Esophagus muscularis mucosa (tissue), 4 donors: Measurements from ENCODE around the gene ELAVL3. TPM values are rescaled to one million over a fixed set of nuclear protein-coding genes. Genes with fewer than 3 reads are reported as not detected.

Experiments
- DNase-seq: peaks from one replicate; pipeline ENCODE4 v3.0.0-alpha.2; 2017; ENCODE audit errors: extremely low spot score
- H3K27ac ChIP-seq, 4 donors: fragments of 200-600 bp; sonication (generic); replicated peaks in 1 of 4; 1 replicate in 3 of 4; 2 replicates in 1 of 4; pipeline ENCODE4 v1.5.1; 2016 to 2019; ENCODE audit warnings: mild to moderate bottlenecking in 1 of 4
- H3K27me3 ChIP-seq, 4 donors: fragments of 200-600 bp; sonication (generic); one replicate each; pipeline versions ENCODE4 v1.5.1 to v1.6.0; 2016 to 2019
- H3K36me3 ChIP-seq, 4 donors: fragments of 200-600 bp; sonication (generic); one replicate each; pipeline ENCODE4 v1.5.1; 2016 to 2019
- H3K4me1 ChIP-seq, 4 donors: fragments of 200-600 bp; sonication (generic); one replicate each; pipeline ENCODE4 v1.5.1; 2016 to 2019
- H3K4me3 ChIP-seq, 4 donors: fragments of 200-600 bp; sonication (generic); 1 replicate in 2 of 4; 2 replicates in 2 of 4; pipeline ENCODE4 v1.5.1; 2016 to 2019; ENCODE audit warnings: mild to moderate bottlenecking in 4 of 4, moderate library complexity in 1 of 4
- H3K9me3 ChIP-seq, 4 donors: fragments of 200-600 bp; sonication (generic); 1 replicate in 3 of 4; 2 replicates in 1 of 4; pipeline ENCODE4 v1.5.1; 2016 to 2019
- CTCF ChIP-seq, 3 experiments: fragments of 200-600 bp in 2 of 3; fragments of 450-650 bp in 1 of 3; sonication (generic) in 2 of 3; IDR thresholded peaks; one replicate each; pipeline ENCODE4 v1.5.1; 2017 to 2019; ENCODE audit warnings: antibody characterized with exemption in 3 of 3, mild to moderate bottlenecking in 2 of 3, moderate library complexity in 1 of 3
- EP300 ChIP-seq: sonication (generic); formaldehyde crosslinking; IDR thresholded peaks from one replicate; pipeline ENCODE4 v1.6.1; 2017; ENCODE audit warnings: antibody characterized with exemption
- POLR2A ChIP-seq: fragments of 450-650 bp; IDR thresholded peaks from one replicate; pipeline ENCODE4 v1.6.1; 2017; ENCODE audit warnings: antibody characterized with exemption, moderate library complexity, mild to moderate bottlenecking, low read depth
- POLR2AphosphoS5 ChIP-seq, 2 donors: sonication (generic); formaldehyde crosslinking; IDR thresholded peaks; one replicate each; pipeline ENCODE4 v1.6.1; 2017; ENCODE audit warnings: antibody characterized with exemption in 2 of 2
- WGBS: methylation state at CpG from one replicate; pipeline ENCODE4 v1.1.5; 2018; 5-methylcytosine and 5-hydroxymethylcytosine counted together
- intact Hi-C: fragments of 100-400 bp; cut with DNase I; formaldehyde crosslinking; loops from one replicate; pipeline ENCODE4 v1.15.1; 2023
- total RNA-seq, 4 donors: library from RNA; depleted of rRNA; stranded (reverse); fragments of >200 nt; gene quantifications; one replicate each; pipeline versions ENCODE4 v1.1.0 to v1.2.1, GENCODE V29; 2016

Gene ELAVL3
- total RNA-seq, 4 donors from 2014 or later, result under 0.01 to 0.69 (median 0.31) TPM

DNA sequence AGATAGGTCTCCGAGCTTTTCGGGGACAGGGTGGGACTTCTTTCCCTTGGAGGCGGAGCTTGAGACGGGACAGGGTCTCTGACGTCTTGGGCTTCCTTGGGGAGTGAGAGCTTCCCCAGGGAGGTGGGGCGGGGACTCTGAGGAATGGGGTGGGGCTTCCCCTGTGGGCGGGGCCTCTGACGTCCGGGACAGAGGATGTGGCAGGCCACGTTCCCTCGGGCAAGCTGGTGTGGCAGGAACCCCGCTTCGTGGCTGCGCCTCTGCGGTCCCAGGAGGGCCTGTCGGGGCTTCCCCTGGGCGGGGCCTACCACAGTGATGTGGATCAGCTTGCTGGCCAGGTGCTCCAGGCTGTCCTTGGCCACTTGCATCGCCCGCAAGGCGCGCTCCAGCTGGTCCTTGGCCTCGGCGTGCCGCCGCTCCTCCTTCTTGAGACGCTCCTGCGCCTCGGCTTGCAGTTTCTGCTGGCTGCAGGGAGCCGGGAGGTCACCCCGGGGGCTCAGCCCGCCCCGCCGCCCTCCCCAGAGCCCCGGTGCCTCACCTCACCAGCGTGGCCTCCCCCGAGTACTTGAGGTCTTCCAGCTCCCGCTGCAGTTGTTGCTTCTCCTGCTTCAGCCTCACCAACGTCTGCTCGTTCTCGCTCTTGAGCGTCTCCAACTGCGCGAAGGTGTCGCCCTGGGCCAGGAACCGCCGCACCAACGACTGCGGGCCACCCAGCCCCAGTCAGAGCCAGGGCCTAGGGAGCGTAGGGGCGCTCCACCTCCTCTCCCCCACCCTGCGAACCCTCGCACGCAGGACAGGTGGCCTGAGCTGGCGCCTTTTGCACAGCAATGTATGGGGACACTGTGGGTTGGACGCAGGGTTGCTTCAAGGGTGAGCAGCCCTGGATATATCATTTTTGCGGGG, 58.4 kb downstream of the ELAVL3 start:
- Histone ChIP-seq H3K4me1 (peaks cover 38 to 56% (median 49%) of the 10 kb centered on the region in 4 donors), H3K27me3 (peaks cover 0 to 68% (median 54%) of the 10 kb centered on the region in 4 donors), H3K27ac (peak overlapping the region in 1 of 4 donors; percentile 4), H3K4me3 (peak overlapping the region; percentile 34 to 57 (median 39)), H3K9me3 (no peaks in the 10 kb centered on the region), H3K36me3 (no peaks in the 10 kb centered on the region)
- no peak for TF ChIP-seq EP300
- peak; percentile 15 to 23 for TF ChIP-seq POLR2AphosphoS5 (IDR thresholded peaks at IDR 0.05)
- TF ChIP-seq CTCF (IDR thresholded peaks at IDR 0.05), result no peak
- TF ChIP-seq POLR2A, result no peak
- intact Hi-C loops, result no loop called here
- DNase-seq, result no peak
- WGBS, result 22% methylated on average over 36 of the region's 56 CpGs

DNA sequence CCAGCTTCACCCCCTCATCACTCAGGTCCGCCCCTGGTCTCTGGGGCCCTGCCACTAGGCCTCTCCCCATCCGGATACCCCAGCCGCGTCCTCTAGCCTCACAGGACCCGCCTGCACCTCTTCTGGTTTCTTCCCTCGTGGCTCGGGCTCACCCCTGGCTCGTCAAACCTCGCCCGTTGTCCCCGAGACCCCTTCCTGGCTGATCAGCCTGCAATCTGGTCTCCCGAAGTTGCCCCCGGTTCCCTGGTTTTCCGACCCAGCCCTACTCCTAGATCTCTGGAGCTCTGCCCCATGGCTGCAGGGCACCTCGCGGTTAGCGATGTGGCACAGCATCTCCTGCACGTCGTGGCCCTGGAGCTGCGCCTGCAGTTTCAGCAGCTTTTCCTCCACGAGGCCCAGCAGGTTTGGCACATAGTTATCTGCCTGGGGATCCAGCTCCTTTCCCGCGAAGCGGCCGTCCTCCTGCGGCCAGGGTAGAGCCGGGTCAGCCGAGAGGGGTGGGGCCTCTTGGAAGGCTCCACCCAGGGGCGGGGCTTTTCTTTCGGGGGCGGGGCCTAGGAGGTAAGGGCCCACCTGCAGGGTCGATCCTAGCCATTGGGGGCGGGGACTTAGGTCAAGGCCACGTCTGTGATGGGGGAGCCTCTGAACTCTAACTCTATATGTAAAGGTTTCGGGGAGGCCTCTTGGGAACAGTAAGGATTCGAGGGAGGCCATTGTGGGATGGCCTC, 59.3 kb downstream of the ELAVL3 start:
- Histone ChIP-seq H3K4me3 (peak overlapping the region; percentile 42 to 57 (median 42)), H3K27me3 (peaks cover 0 to 77% (median 54%) of the 10 kb centered on the region in 4 donors), H3K9me3 (no peaks in the 10 kb centered on the region), H3K36me3 (no peaks in the 10 kb centered on the region), H3K4me1 (peaks cover 38 to 56% (median 49%) of the 10 kb centered on the region in 4 donors), H3K27ac (no peak overlapping the region)
- no peak for DNase-seq
- WGBS, result 25% methylated on average over 32 of the region's 36 CpGs
- TF ChIP-seq CTCF (IDR thresholded peaks at IDR 0.05) (no peak), POLR2A (no peak), EP300 (no peak), POLR2AphosphoS5 (IDR thresholded peaks at IDR 0.05) (no peak)
- intact Hi-C loops, result no loop called here

DNA sequence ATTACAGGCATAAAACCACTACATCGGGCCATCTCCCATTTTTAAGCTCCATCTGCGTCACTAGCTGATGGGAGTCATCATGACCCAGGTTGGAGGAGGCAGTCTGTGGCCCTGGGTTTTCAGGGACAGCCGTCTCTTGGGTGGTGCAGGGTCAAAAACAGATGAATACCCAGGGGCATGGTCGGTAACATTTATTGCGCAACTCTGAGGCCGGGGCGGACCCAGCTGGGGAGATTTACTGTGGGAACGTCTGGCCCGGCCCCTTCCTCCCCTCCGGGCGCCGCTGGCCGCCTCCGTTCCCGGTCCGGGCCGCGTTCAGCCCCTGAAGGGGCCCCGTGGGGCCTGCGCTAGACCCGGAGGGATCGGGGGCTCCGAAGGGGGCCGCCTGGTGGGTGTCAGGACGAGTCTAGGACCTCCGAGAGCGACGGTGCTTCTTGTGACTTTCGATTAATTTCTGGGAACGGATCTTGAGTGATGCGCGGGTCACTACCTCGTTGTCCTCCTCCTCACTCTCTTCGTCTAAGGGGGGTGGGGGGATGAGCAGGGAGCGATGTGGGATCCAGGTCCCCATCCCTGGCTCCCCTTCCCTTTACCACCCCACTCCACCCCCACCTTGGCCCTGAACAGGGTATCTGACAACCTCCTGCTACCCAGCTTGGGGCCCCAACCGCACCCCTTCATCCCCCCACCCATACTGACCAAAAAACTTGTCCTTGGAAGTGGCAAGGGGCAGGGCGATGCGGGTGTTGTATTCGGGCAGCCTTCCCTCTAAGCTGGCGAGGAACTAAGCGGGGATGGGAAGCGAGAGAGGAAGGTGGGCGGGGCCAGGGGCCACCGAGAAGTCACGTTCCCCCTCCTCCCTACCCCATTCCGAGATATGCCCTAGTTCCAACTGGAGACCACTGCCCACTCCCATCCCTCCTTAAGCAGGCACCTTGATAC, 60.1 kb downstream of the ELAVL3 start:
- no peak for DNase-seq
- Histone ChIP-seq H3K27me3 (peaks cover 0 to 84% (median 54%) of the 10 kb centered on the region in 4 donors), H3K9me3 (no peaks in the 10 kb centered on the region), H3K4me3 (peak overlapping the region; percentile 42 to 57 (median 42)), H3K27ac (peak overlapping the region in 3 of 4 donors; percentile 30 to 51 (median 48)), H3K4me1 (peaks cover 38 to 56% (median 49%) of the 10 kb centered on the region in 4 donors), H3K36me3 (no peaks in the 10 kb centered on the region)
- WGBS, result 12% methylated on average over 40 of the region's 46 CpGs
- TF ChIP-seq POLR2AphosphoS5 (IDR thresholded peaks at IDR 0.05), result peak in 1 of 2 donors; percentile 18
- no peak for TF ChIP-seq CTCF (IDR thresholded peaks at IDR 0.05)
- intact Hi-C loops, result no loop called here
